ENCODE data around the gene GDF15.

- no peak for TF ChIP-seq EP300 (IDR thresholded peaks at IDR 0.05; ENCODE audit: low read depth)
- no peak for TF ChIP-seq CTCF (IDR thresholded peaks at IDR 0.05)
- TF ChIP-seq POLR2AphosphoS5 (IDR thresholded peaks at IDR 0.05): no peak
Measured at GRCh38 chr19:18436671-18437490, 50.9 kb downstream of the GDF15 start.

Measured in transverse colon (tissue), 4 donors.